Natural killer cell treated with Interleukin-12 subunit alpha and Interleukin-12 subunit beta and Interleukin-15 and Interleukin-18, amount 100 ng/mL, for 72 hours (primary cell): ENCODE data around the gene NEAT1. TPM values are rescaled to one million over a fixed set of nuclear protein-coding genes. Genes with fewer than 3 reads are reported as not detected.
A peak's percentile ranks its signal among the peaks of the same experiment; 100 is the strongest.

Experiments used
- ATAC-seq, 2 donors: fragments of 150-1000 bp; cut with Tn5 transposase in 1 of 2; sonication (Bioruptor Pico), chemical (Tn5 transposase) in 1 of 2; 2 replicates each; pipeline ENCODE4 v1.10.0; 2021
- DNase-seq: peaks from one replicate; pipeline ENCODE4 v3.0.0; 2022; ENCODE audit warnings: low spot score
- H3K27ac Mint-ChIP-seq, 2 donors: 1 replicate in 1 of 2; 2 replicates in 1 of 2; pipeline ENCODE4 v1.8.0; 2022; ENCODE audit warnings: mixed read lengths in 2 of 2, mild to moderate bottlenecking in 1 of 2, moderate library complexity in 1 of 2
- H3K27me3 Mint-ChIP-seq, 2 donors: 1 replicate in 1 of 2; 2 replicates in 1 of 2; pipeline ENCODE4 v1.8.0; 2022; ENCODE audit warnings: mixed read lengths in 2 of 2
- H3K36me3 Mint-ChIP-seq: one replicate; pipeline ENCODE4 v1.8.0; 2022; ENCODE audit warnings: mixed read lengths
- H3K4me1 Mint-ChIP-seq, 2 donors: 1 replicate in 1 of 2; 2 replicates in 1 of 2; pipeline ENCODE4 v1.8.0; 2022; ENCODE audit warnings: low read depth in 2 of 2, mixed read lengths in 2 of 2, mild to moderate bottlenecking in 1 of 2
- H3K4me3 Mint-ChIP-seq: one replicate; pipeline ENCODE4 v1.8.0; 2022; ENCODE audit warnings: mixed read lengths
- H3K9me3 Mint-ChIP-seq: 2 replicates; pipeline ENCODE4 v1.8.0; 2022; ENCODE audit warnings: mixed read lengths
- total RNA-seq, 2 donors: library from RNA; stranded (reverse); gene quantifications; one replicate each; pipeline ENCODE4 v1.2.3, GENCODE V29; 2022

The NEAT1 gene
- total RNA-seq, 2 donors from 2014 or later, result 432 to 571 TPM

DNA sequence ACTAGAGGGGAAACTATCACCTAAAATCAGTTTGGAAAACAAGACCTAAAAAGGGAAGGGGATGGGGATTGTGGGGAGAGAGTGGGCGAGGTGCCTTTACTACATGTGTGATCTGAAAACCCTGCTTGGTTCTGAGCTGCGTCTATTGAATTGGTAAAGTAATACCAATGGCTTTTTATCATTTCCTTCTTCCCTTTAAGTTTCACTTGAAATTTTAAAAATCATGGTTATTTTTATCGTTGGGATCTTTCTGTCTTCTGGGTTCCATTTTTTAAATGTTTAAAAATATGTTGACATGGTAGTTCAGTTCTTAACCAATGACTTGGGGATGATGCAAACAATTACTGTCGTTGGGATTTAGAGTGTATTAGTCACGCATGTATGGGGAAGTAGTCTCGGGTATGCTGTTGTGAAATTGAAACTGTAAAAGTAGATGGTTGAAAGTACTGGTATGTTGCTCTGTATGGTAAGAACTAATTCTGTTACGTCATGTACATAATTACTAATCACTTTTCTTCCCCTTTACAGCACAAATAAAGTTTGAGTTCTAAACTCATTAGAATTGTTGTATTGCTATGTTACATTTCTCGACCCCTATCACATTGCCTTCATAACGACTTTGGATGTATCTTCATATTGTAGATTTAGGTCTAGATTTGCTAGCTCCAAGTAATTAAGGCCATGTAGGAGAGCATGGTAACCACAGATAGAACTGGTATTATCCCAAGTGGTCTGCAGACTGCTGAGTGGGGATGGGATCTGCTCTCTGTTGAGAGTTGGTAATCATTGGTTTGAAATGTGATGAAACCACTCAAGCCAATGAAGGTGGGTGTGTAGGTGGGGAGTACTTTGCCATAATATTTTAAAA, 3.6 kb downstream of the NEAT1 start:
- no peaks in the 10 kb centered on the region for H3K27me3 Mint-ChIP-seq
- H3K4me1 Mint-ChIP-seq, result peaks cover 84 to 85% of the 10 kb centered on the region in 2 donors
- no peak for DNase-seq
- H3K36me3 Mint-ChIP-seq, result peaks cover 48% of the 10 kb centered on the region
- peak overlapping the region; percentile 99 to 100 for H3K27ac Mint-ChIP-seq
- H3K4me3 Mint-ChIP-seq, result peak overlapping the region; percentile 98
- ATAC-seq, result peak; percentile 45 to 54
- H3K9me3 Mint-ChIP-seq, result no peaks in the 10 kb centered on the region

DNA sequence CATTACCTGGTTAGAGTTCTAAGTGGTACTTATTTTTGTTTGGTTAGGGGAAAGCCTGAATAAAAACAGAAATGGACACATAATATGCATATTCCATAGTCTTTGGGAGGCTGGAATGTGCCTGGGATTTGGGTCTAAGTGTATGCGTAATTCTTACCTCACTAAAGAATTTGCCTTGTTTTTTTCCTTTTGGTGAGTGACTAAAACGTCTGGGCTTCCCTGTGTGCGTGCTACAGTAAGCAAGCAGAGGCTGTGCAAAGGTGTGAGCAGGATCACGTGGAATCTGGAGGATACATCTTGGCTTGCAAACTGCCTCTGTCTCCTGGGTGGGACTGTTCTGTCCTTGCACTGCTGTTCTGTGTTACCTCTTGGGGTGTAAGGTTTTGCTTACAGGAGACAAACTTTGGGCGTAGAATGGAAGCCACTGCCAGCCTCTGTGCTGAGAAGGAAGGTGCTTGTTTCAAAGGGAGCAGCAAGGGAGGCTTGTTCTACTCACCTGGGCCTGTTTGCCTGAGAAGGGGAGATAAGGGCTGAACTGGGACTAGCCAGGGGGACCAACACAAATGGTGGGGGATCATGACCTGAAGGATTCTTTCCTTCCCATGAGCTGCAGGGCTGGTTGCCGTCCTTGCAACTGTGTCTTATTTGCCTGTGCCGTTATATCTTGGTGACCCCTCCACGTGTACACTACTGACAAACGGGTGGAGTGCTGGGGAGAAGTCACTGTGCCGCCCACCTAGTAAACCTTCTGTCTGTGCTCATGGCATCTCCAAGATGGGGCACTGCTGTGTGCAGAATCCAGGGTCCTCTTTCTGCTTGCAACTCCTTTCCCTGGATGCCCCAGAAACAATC, 4.5 kb downstream of the NEAT1 start:
- peaks cover 87 to 92% of the 10 kb centered on the region in 2 donors for H3K4me1 Mint-ChIP-seq
- H3K9me3 Mint-ChIP-seq, result no peaks in the 10 kb centered on the region
- DNase-seq (no peak), ATAC-seq (no peak)
- H3K4me3 Mint-ChIP-seq, result peak overlapping the region; percentile 98
- H3K36me3 Mint-ChIP-seq, result peaks cover 48% of the 10 kb centered on the region
- peak overlapping the region; percentile 99 to 100 for H3K27ac Mint-ChIP-seq
- no peaks in the 10 kb centered on the region for H3K27me3 Mint-ChIP-seq

DNA sequence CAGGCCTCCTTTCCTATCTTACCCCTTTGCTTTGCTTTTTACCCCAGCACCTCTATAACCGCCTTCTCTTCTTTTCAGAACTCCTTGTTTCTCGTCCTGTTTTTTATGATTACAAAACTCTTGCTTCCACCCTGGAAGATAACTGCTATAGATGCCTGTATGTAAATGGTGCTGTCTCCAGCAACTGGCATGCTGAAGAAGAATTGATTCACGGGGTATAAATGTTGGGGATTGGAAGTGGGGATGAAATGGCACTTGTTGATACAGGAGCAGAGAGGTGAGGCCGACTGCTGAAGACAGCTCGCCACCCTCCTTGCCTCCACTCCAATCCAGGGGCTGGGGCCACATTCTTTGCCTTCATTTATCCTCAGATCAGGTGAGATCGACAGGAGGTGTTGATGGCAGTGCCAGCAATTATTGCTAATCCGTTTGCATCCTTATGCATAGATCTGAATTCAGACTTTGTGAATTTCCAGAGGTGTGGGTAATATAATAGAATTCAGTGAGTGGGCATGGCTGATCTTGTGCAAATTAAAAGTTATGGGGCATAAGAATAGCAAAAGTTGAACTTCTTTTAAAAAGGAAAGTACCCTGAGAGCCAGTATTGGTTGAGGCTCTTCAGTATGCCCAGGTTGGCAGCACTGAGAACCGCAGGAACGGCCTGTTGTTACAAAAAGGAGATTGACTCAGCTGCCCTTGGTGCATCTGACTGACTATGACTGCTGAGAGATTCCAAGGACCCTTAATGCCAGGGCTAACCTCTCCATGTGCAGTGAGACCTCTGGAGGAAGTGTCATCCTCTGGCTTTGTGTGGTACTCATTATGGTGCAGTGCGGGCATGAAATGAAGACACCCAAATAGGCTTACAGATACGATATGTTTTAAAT, 5.3 kb downstream of the NEAT1 start:
- peaks cover 86 to 94% of the 10 kb centered on the region in 2 donors for H3K4me1 Mint-ChIP-seq
- peak overlapping the region; percentile 98 for H3K4me3 Mint-ChIP-seq
- no peaks in the 10 kb centered on the region for H3K9me3 Mint-ChIP-seq
- no peaks in the 10 kb centered on the region for H3K27me3 Mint-ChIP-seq
- peak overlapping the region; percentile 99 to 100 for H3K27ac Mint-ChIP-seq
- no peak for DNase-seq
- no peak for ATAC-seq
- H3K36me3 Mint-ChIP-seq, result peaks cover 42% of the 10 kb centered on the region

DNA sequence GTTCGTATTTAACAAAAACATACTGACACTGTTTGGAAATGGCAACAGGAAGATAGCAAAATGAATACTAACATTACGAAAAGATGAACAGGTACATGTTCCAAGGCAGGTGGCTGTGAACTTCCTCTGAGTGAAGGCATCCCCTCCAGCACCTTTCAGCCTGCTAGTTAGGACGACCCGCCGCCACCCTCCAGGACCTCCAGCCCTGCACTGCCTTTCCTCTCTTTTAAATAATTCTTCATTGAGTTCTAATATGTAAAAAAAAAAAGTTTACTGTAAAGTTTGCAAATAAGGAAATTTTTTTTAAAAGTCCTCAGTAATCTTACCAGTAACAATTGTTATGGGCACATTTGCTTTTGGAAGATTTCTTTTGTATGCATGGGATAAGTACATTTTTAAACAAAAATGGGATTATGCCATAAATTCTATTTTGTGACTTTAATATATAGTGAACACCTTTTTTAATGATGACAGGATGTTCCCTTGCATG, 6.0 kb downstream of the NEAT1 start:
- H3K27ac Mint-ChIP-seq, result peak overlapping the region; percentile 99 to 100
- no peaks in the 10 kb centered on the region for H3K9me3 Mint-ChIP-seq
- H3K27me3 Mint-ChIP-seq, result no peaks in the 10 kb centered on the region
- DNase-seq (no peak), ATAC-seq (no peak)
- H3K4me1 Mint-ChIP-seq, result peaks cover 84 to 96% of the 10 kb centered on the region in 2 donors
- H3K4me3 Mint-ChIP-seq, result peak overlapping the region; percentile 98
- peaks cover 39% of the 10 kb centered on the region for H3K36me3 Mint-ChIP-seq

DNA sequence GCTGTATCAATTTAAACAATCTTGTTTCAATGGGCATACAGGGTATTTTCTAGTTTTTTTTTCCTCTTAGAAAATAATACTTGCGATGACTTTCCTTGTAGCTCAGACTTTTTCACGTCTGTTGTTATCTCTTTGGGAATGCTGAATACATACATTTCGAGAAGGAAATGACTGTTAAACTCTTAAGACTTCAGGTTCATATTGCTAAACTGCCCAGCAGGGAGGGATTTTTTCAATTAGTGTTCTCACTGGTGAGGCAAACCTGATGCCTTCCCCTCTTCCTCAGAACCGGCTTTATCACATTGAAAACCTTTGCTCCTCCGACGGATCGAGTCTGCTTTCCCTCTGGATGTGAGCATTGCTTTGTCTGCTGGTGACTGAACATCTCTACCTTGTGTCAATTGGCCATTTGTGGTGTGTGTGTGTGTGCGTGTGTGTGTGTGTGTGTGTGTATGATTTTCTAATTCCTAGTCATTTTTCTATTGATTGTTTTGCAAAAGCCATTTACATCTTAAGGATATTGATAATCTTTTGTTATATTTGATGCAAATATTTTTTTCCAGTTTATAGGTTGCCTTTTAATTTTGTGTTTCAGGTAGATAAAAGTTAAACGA, 6.6 kb downstream of the NEAT1 start:
- ATAC-seq, result no peak
- Mint-ChIP-seq H3K27ac (peak overlapping the region; percentile 99 to 100), H3K4me1 (peaks cover 82 to 91% of the 10 kb centered on the region in 2 donors), H3K27me3 (no peaks in the 10 kb centered on the region), H3K4me3 (peak overlapping the region; percentile 98), H3K9me3 (no peaks in the 10 kb centered on the region), H3K36me3 (peaks cover 33% of the 10 kb centered on the region)
- no peak for DNase-seq

DNA sequence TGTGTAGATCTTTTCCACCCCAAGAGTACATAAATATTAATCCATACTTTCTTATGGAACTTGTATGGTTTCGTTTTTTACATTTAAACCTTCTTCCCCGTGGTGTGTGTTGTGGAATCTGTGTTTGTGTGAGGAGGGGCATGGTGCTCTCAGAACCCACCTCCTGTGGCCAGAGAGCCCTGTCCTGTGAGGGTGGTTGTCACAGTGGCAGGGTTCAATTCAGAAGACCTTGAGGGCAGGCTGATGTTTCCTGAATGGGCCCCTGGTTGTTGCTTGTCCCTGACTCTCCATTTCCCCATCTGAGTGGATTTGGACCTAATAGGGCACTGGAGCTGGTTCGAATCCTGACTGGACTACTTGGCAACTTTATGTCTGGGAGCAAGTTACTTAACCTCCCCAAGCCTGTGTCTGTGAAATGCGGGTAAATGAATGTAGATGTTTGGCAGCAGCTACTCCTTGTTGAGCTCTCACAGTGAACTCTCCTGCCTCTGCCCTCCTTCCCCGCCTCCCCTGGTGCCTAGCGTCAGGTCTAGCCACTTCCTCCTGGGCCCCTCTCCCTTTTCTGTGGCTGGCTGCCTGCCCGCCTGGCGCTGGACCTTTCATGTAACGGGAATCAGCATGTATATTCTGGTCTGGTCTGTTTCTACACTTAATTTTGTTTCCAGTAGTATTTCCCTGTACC, 7.3 kb downstream of the NEAT1 start:
- H3K4me1 Mint-ChIP-seq, result peaks cover 82 to 89% of the 10 kb centered on the region in 2 donors
- no peaks in the 10 kb centered on the region for H3K9me3 Mint-ChIP-seq
- peaks cover 29% of the 10 kb centered on the region for H3K36me3 Mint-ChIP-seq
- DNase-seq (no peak), ATAC-seq (peak in 1 of 2 donors; percentile 12)
- H3K27me3 Mint-ChIP-seq, result no peaks in the 10 kb centered on the region
- H3K27ac Mint-ChIP-seq, result peak overlapping the region; percentile 99 to 100
- H3K4me3 Mint-ChIP-seq, result peak overlapping the region; percentile 98

DNA sequence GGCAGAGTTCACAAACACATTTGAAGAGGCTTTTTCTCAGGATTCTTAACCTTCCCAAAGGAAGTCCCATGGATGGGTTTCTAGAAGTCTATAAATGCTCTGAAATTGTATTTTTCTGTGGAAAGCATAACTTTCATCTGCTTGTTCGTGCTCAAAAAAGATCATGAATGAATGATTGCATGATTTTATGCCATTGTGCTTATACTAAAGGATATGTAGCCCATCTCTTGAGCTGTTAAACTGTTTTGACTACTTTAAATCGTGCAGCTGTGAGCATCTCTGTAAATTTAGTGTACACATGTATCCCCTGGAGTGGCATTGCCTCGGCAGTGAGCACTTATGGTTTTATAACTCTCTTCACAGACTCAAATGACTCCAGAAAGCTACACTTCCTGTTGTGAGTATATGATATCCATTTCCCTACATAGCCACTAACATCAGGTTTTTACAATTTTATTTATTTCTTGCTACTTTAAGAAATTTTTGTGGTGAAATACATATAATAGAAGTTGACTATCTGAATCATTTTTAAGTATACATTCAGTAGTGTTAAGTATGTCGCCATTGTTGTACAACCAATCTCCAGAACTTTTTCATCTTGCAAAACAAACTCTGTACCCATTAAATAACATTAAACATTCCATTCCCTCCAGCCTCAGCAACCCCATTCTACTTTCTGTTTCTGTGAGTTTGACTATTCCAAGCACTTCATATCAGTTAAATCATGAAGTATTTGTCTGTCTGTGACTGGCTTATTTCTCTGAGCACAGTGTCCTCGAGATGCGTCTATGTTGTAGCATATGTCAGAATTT, 8.0 kb downstream of the NEAT1 start:
- ATAC-seq, result peak in 1 of 2 donors; percentile 26
- H3K9me3 Mint-ChIP-seq, result no peaks in the 10 kb centered on the region
- peaks cover 24% of the 10 kb centered on the region for H3K36me3 Mint-ChIP-seq
- no peaks in the 10 kb centered on the region for H3K27me3 Mint-ChIP-seq
- H3K4me3 Mint-ChIP-seq, result peak overlapping the region; percentile 98
- peaks cover 82 to 87% of the 10 kb centered on the region in 2 donors for H3K4me1 Mint-ChIP-seq
- DNase-seq, result no peak
- peak overlapping the region; percentile 99 to 100 for H3K27ac Mint-ChIP-seq

DNA sequence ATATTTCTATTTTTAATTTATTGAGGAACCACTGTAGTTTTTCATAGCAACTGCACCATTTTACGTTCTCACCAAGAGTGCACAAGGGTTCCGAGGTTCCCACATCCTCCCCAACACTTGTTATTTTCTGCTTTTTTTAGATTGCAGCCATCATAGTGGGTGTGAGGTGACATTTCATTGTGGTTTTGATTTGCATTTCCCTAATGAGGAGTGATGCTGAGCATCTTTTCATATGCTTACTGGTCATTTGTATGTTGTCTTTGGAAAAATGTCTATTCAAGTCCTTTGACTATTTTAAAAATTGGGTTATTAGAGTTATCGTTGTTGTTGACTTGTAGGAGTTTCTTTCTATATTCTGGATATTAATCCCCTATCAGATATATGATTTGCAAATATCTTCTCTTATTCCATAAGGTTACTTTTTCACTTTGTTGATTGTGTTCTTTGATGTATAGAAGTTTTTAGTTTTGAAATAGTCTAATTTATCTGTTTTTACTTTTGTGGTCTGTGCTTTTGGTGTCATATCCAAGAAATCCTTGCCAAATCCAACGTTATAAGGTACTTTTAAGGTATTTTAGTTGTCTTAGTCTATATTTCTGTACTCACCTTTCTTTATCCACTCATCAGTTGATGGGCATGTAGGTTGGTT, 9.0 kb downstream of the NEAT1 start:
- H3K4me1 Mint-ChIP-seq, result peaks cover 82 to 83% of the 10 kb centered on the region in 2 donors
- H3K27me3 Mint-ChIP-seq, result no peaks in the 10 kb centered on the region
- H3K9me3 Mint-ChIP-seq, result no peaks in the 10 kb centered on the region
- peaks cover 16% of the 10 kb centered on the region for H3K36me3 Mint-ChIP-seq
- H3K27ac Mint-ChIP-seq, result peak overlapping the region; percentile 99 to 100
- peak; percentile 59 to 72 for ATAC-seq
- DNase-seq, result no peak
- H3K4me3 Mint-ChIP-seq, result peak overlapping the region; percentile 98

DNA sequence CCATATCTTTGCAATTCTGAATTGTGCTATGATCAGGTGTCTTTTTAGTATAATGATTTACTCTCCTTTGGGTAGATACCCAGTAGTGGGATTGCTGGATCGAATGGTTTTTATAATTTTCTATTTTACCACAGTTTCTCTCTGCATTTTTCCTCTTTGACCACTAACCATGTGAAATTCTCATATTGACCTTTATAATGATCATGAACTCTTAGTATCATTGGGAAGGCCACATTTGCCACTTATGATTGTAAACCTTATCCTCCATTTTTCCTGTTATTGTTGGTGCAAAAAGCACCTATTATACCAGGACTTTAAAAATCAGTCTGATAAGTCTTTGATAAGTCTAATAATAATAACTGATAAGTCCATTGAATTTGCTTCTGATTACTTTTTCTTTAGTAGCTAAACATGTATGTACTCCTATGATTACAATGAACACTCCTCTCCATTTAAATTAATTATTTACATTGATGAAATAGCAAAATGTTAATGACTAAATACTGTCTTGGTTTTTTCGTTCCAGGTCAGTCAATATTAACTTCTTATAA, 9.6 kb downstream of the NEAT1 start:
- Mint-ChIP-seq H3K4me1 (peaks cover 77 to 81% of the 10 kb centered on the region in 2 donors), H3K27me3 (no peaks in the 10 kb centered on the region), H3K4me3 (peak overlapping the region; percentile 98), H3K9me3 (no peaks in the 10 kb centered on the region), H3K36me3 (peaks cover 11% of the 10 kb centered on the region), H3K27ac (peak overlapping the region; percentile 99 to 100)
- ATAC-seq (no peak), DNase-seq (no peak)

DNA sequence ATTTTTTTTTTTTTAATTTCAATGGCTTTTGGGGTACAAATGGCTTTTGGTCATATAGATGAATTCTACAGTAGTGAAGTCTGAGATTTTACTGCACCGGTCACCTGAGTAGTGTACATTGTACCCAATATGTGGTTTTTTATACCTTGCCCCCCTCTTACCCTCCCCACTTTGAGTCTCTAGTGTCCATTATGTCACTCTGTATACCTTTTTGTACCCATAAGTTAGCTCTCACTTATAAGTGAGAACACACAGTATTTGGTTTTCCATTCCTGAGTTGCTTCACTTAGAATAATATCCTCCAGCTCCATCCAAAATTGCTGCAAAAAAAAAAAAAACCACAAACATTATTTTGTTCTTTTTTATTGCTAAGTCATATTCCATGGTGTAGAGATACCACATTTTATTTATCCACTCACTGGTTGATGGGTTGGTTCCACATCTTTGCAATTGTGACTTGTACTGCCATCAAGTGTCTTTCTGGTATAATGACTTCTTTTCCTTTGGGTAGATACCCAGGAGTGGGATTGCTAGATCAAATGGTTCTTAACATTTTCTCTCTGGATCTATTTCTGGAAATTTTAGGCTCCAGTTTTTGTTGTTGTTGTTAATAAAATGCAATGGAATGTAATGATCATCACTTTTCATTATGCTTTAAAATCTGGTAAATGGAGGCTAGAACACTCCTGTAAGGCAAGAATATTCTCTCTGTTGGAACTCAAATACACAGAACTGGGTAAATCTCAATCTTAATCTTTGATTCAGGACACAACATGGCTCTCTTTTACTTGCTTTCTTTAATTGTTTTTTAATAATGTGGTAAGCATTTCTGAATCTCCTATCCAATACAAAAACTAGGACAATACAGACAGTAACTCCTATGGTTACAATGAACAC, 10.3 kb downstream of the NEAT1 start:
- H3K4me1 Mint-ChIP-seq, result peaks cover 76 to 81% of the 10 kb centered on the region in 2 donors
- DNase-seq (peak; percentile 31), ATAC-seq (no peak)
- no peaks in the 10 kb centered on the region for H3K27me3 Mint-ChIP-seq
- H3K4me3 Mint-ChIP-seq, result peak overlapping the region; percentile 98
- H3K36me3 Mint-ChIP-seq, result peaks cover 11% of the 10 kb centered on the region
- no peaks in the 10 kb centered on the region for H3K9me3 Mint-ChIP-seq
- peak overlapping the region; percentile 99 to 100 for H3K27ac Mint-ChIP-seq
